HG03520 (cell line): ENCODE results near the gene SPTB.

ENCODE experiments used
- ATAC-seq: cut with Tn5 transposase; IDR thresholded peaks from one replicate; pipeline ENCODE4 v1.9.1; 2021; ENCODE audit warnings: mild to moderate bottlenecking, moderate library complexity; ENCODE audit not compliant: unreplicated experiment

Gene SPTB

GRCh38 chr14:64733899-64734298 is 145.8 kb downstream of the SPTB start:
- ATAC-seq, result no peak

GRCh38 chr14:64733321-64733720 is 146.4 kb downstream of the SPTB start:
- no peak for ATAC-seq

- ATAC-seq, result no peak
Observed at GRCh38 chr14:64732536-64733120, 147.1 kb downstream of the SPTB start.

- ATAC-seq, result no peak
Observed at GRCh38 chr14:64732066-64732465, 147.6 kb downstream of the SPTB start.

GRCh38 chr14:64731141-64731581 is 148.5 kb downstream of the SPTB start:
- no peak for ATAC-seq

- no peak for ATAC-seq
Observed at GRCh38 chr14:64730681-64731080, 149.0 kb downstream of the SPTB start.

GRCh38 chr14:64730061-64730440 is 149.7 kb downstream of the SPTB start:
- ATAC-seq, result no peak

- no peak for ATAC-seq
Observed at GRCh38 chr14:64729386-64730060, 150.2 kb downstream of the SPTB start.

- no peak for ATAC-seq
Observed at GRCh38 chr14:64728856-64729255, 150.9 kb downstream of the SPTB start.

- ATAC-seq, result no peak
Observed at GRCh38 chr14:64728106-64728505, 151.6 kb downstream of the SPTB start.

GRCh38 chr14:64727551-64728071 is 152.1 kb downstream of the SPTB start:
- no peak for ATAC-seq

GRCh38 chr14:64726585-64726890 is 153.2 kb downstream of the SPTB start:
- no peak for ATAC-seq

- no peak for ATAC-seq
Observed at GRCh38 chr14:64725879-64726584, 153.7 kb downstream of the SPTB start.

GRCh38 chr14:64725261-64725815 is 154.4 kb downstream of the SPTB start:
- no peak for ATAC-seq

GRCh38 chr14:64724578-64724930 is 155.2 kb downstream of the SPTB start:
- ATAC-seq, result no peak

- ATAC-seq, result no peak
Observed at GRCh38 chr14:64723691-64724577, 155.8 kb downstream of the SPTB start.

- no peak for ATAC-seq
Observed at GRCh38 chr14:64722842-64723447, 156.8 kb downstream of the SPTB start.

GRCh38 chr14:64721899-64722298 is 157.8 kb downstream of the SPTB start:
- no peak for ATAC-seq

GRCh38 chr14:64721391-64721791 is 158.3 kb downstream of the SPTB start:
- no peak for ATAC-seq

GRCh38 chr14:64720131-64720576 is 159.6 kb downstream of the SPTB start:
- no peak for ATAC-seq
